Right cardiac atrium (tissue), 5 donors: ENCODE results near the gene BAAT. TPM values are rescaled to one million over a fixed set of nuclear protein-coding genes. Genes with fewer than 3 reads are reported as not detected.

ENCODE experiments used
- ATAC-seq, 2 donors: fragments of 200-7000 bp; cut with Tn5 transposase; one replicate each; pipeline versions ENCODE4 v1.8.0 to v1.9.1; 2020; ENCODE audit warnings: moderate library complexity in 2 of 2, mild to moderate bottlenecking in 1 of 2
- DNase-seq, 3 donors: peaks; one replicate each; pipeline ENCODE4 v3.0.0-alpha.2; 2020
- H3K27ac ChIP-seq: one replicate; pipeline ENCODE4 v1.5.1; 2013; ENCODE audit warnings: mild to moderate bottlenecking, low read length, control low read depth, moderate library complexity
- H3K27me3 ChIP-seq: one replicate; pipeline ENCODE4 v1.6.1; 2013; ENCODE audit not compliant: control insufficient read depth, insufficient read depth
- H3K4me1 ChIP-seq: one replicate; pipeline ENCODE4 v1.6.1; 2013; ENCODE audit warnings: low read length; ENCODE audit not compliant: control insufficient read depth, insufficient read depth
- H3K4me3 ChIP-seq: one replicate; pipeline ENCODE4 v1.5.1; 2013; ENCODE audit warnings: low read length, control low read depth
- H3K9me3 ChIP-seq: one replicate; pipeline ENCODE4 v1.6.1; 2013; ENCODE audit warnings: low read length; ENCODE audit not compliant: control insufficient read depth
- WGBS: extraction: QIAGEN DNeasy Blood & Tissue Kit; methylation state at CpG from one replicate; pipeline ENCODE4 v1.1.7; 2013; 5-methylcytosine and 5-hydroxymethylcytosine counted together
- intact Hi-C, 4 donors: fragments of 100-400 bp; cut with DNase I; formaldehyde crosslinking; loops; one replicate each; pipeline versions ENCODE4 v1.11.0 to v1.14.0; 2022 to 2023
- polyA plus RNA-seq: library from polyadenylated mRNA; stranded (reverse); fragments of 200-250 nt; gene quantifications from one replicate; pipeline ENCODE4 v1.2.3, GENCODE V29; 2013
- total RNA-seq, 4 donors: library from RNA; stranded (reverse); fragmentation: NEBNext Ultra II Directional; extraction: Animal tissue kit (Norgen Biotek cat#: 25700); gene quantifications; one replicate each; pipeline ENCODE4 v1.2.1, GENCODE V29; 2021
- donor health status: healthy with polysubstance abuse.
- donor health status: DM: no; HTN: yes; CAD: no.
- donor health status: DM: no; HTN: no; CAD: no.
- donor health status: DM: no; HTN: yes; CAD: no; lungs with severe emphysema.
- donor health status: DM: yes; HTN: yes; CAD: no.

BAAT gene
- total and polyA plus RNA-seq, 5 donors: 0.08 to 0.24 (median 0.13) TPM; not detected in 1

- DNase-seq (peak in 1 of 3 donors; percentile 11), ATAC-seq (no peak)
- intact Hi-C loops: loop anchor here in 3 of 4 donors (5.0 to 10.0 kb wide), 2 partner anchors 598 to 710 kb away; no protein-coding TSS in a partner anchor
- H3K9me3 ChIP-seq: no peaks in the 10 kb centered on the region
- no peak overlapping the region for H3K4me3 ChIP-seq
- 87% methylated on average over 8 of the region's 8 CpGs for WGBS
- no peaks in the 10 kb centered on the region for H3K27me3 ChIP-seq
- no peak overlapping the region for H3K27ac ChIP-seq
- no peaks in the 10 kb centered on the region for H3K4me1 ChIP-seq
Measured at GRCh38 chr9:101312661-101313060, 72.1 kb downstream of the BAAT start.

GRCh38 chr9:101311758-101312420 lies 72.9 kb downstream of the BAAT start:
- DNase-seq (no peak), ATAC-seq (peak in 1 of 2 donors; percentile 40)
- no peak overlapping the region for H3K4me3 ChIP-seq
- no peaks in the 10 kb centered on the region for H3K27me3 ChIP-seq
- 22% methylated on average over 4 of the region's 4 CpGs for WGBS
- intact Hi-C loops: loop anchor here in 3 of 4 donors (2.0 to 10.0 kb wide), 3 partner anchors 597 to 710 kb away; no protein-coding TSS in a partner anchor
- H3K9me3 ChIP-seq: no peaks in the 10 kb centered on the region
- H3K4me1 ChIP-seq: no peaks in the 10 kb centered on the region
- no peak overlapping the region for H3K27ac ChIP-seq

- Histone ChIP-seq H3K27ac (no peak overlapping the region), H3K27me3 (no peaks in the 10 kb centered on the region), H3K9me3 (no peaks in the 10 kb centered on the region), H3K4me1 (no peaks in the 10 kb centered on the region), H3K4me3 (no peak overlapping the region)
- intact Hi-C loops: loop anchor here in 3 of 4 donors (2.0 to 10.0 kb wide), 3 partner anchors 596 to 709 kb away; no protein-coding TSS in a partner anchor
- DNase-seq (no peak), ATAC-seq (no peak)
- 34% methylated on average over 2 of the region's 2 CpGs for WGBS
Measured at GRCh38 chr9:101311191-101311590, 73.6 kb downstream of the BAAT start.

Other genes starting within 250 kb of the BAAT start
- gene MRPL50, start 13.6 kb upstream of the BAAT start, total RNA-seq: 10 to 100 TPM; 16.0 to 19.2 (median 18.2) TPM
- 20.7 TPM for gene MRPL50, start 13.6 kb upstream of the BAAT start, polyA plus RNA-seq
- gene ZNF189, start 13.8 kb upstream of the BAAT start, total RNA-seq: 10 to 100 TPM; 25.5 to 38.3 (median 32.3) TPM
- 17.9 TPM for gene ZNF189, start 13.8 kb upstream of the BAAT start, polyA plus RNA-seq
- gene ALDOB, start 50.8 kb upstream of the BAAT start, total RNA-seq: 1 to 10 TPM in 1 of 4 donors, under 1 TPM in 3; 0.40 to 1.8 (median 0.55) TPM
- gene ALDOB, start 50.8 kb upstream of the BAAT start, polyA plus RNA-seq: 0.91 TPM
- gene RNF20, start 148.8 kb upstream of the BAAT start, total RNA-seq: 10 to 100 TPM; 49.1 to 59.5 (median 51.6) TPM
- gene RNF20, start 148.8 kb upstream of the BAAT start, polyA plus RNA-seq: 17.9 TPM
- gene PPP3R2, start 210.0 kb upstream of the BAAT start, total RNA-seq: not detected
- not detected for gene PPP3R2, start 210.0 kb upstream of the BAAT start, polyA plus RNA-seq